GM20431 (cell line): ENCODE results near the gene MAP1LC3B.

Source experiments
- in situ Hi-C: fragments of 300-500 bp; cut with MseI, MboI; formaldehyde crosslinking; loops from one replicate; pipeline ENCODE4 v1.15.0; 2020; ENCODE audit warnings: low sequenced_read_pairs; ENCODE audit not compliant: unreplicated experiment

MAP1LC3B gene

DNA sequence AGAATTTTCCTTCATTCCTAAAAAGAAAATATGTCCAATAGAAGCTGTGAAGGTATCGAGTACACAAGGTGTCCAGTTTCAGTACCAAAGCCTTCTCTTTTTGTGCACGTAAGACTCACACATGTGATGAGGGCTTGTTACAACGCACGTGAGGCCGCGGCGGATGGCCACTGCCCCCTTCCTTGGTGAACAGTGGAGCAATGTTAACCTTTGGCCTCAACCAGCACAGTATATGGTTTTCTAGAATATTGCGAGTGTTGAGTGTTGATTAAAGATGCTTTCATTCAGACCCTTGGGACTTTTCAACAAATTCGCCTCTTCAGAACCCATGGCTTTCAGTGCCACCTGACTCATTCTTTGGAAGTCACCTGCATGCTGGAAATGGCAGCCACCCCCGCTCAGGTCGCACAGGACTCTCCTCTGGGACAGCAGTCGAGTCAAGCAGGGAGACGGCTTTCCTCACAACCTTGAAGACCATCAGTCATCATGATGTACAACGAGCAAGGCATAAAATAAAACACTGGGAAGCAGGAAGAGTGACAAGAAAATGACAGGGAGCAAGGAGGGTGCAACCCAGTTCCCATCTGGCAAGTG, 14.5 kb downstream of the MAP1LC3B start:
- in situ Hi-C loops, result loop anchor here (25.0 kb wide), 1 partner anchor 231 kb away; no protein-coding TSS in a partner anchor

DNA sequence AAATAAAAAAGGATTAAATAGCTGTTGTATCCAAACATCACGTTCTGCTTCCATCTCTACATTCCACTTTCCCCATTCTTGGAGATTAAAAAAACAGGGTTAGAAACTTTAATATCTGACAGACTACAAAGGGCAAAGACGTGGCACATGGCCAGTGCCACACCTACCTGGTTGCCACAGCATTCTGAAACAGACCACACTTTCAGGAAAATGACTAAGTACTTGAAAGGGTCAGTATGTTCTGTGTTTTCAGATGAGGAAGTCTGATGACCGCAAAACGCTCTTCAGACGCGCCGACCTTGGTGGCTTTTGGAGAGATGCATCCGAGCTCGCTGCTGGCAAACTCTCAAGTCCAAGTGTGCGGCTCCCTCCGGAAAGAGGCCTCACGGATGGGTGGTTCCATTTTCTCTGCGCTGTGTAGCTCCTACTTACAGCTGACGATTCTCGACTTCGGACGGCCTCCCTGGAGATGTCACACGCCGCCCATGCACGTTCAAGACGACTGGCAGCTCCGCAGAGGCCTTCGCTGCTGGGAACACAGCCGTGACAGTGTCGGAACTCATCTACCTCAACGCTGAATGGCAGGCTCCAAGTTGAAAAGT, 15.5 kb downstream of the MAP1LC3B start:
- in situ Hi-C loops, result loop anchor here (25.0 kb wide), 1 partner anchor 230 kb away; no protein-coding TSS in a partner anchor

- in situ Hi-C loops, result loop anchor here (25.0 kb wide), 1 partner anchor 228 kb away; no protein-coding TSS in a partner anchor
These were observed 17.0 kb downstream of the MAP1LC3B start for GRCh38 chr16:87409153-87409552.

- in situ Hi-C loops, result loop anchor here (25.0 kb wide), 1 partner anchor 228 kb away; no protein-coding TSS in a partner anchor
These were observed 17.6 kb downstream of the MAP1LC3B start for GRCh38 chr16:87409781-87410180.

DNA sequence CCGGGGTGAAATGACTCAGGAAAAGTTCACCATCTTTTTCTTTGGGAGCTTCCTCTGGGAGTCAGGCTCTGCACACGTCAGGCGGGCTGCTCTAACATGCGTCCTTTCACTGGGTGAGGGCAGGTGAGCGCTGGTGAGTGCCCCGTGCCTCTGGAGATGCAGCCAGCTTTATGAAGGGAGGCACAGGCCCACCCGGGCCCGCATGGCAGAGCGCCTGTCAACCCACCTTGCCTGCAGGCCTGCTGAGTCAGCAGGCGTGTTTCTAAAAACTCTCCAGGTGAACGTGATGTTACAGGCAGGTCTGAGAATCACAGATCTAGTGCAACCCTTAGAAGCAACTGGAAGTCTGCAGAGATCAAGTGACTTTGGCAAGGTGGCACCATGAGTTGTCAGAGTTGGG, 18.4 kb downstream of the MAP1LC3B start:
- in situ Hi-C loops, result loop anchor here (25.0 kb wide), 1 partner anchor 227 kb away; no protein-coding TSS in a partner anchor

- in situ Hi-C loops, result loop anchor here (25.0 kb wide), 1 partner anchor 226 kb away; no protein-coding TSS in a partner anchor
These were observed 18.8 kb downstream of the MAP1LC3B start for GRCh38 chr16:87410968-87411367.

DNA sequence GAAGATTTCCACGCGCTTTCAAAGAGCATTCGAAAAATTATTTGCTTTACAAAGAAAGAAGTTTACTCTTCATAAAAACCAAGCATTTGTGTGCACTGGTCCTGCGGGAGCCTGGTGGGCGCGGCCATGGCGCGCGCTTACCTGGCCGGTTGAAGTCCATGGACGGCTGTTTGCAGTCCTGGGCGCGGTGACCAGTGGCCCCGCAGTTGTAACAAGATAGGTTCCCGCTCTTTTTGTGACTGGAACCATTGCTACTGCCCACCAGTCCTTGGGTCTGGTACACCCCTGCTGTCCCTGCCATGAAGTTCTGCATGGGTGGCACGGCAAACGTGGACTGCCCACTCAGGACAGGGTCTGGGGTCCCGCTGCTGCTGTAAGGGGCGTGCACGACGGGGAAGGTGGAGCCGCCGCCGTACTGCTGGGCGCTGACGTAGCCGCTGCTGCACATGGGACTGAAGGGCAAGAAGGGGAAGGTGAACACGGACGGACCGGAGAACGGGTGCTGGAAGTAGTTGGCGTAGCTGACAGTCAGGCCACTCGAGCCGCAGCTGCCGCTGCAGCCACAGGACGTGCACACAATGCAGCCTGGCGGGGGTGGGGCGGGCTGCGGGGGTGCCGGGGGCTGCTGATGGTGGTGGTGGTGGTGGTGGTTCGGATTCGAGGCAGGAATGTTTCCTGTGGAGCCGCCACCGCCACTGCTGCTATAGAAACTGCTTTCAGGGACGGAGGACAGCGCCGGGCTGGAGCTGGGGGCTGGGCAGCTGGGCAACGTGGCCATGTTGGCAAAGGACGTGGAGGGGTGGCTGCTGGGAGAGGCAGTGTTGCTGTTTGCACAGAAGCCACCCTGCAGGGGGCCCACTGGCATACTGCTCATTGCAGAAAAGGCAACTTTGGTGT, 19.5 kb downstream of the MAP1LC3B start:
- in situ Hi-C loops, result loop anchor here (25.0 kb wide), 1 partner anchor 226 kb away; no protein-coding TSS in a partner anchor

GRCh38 chr16:87412371-87412995, 20.3 kb downstream of the MAP1LC3B start:
- in situ Hi-C loops, result loop anchor here (25.0 kb wide), 1 partner anchor 225 kb away; no protein-coding TSS in a partner anchor

GRCh38 chr16:87412996-87413421, 20.9 kb downstream of the MAP1LC3B start:
- in situ Hi-C loops, result loop anchor here (25.0 kb wide), 1 partner anchor 224 kb away; no protein-coding TSS in a partner anchor

DNA sequence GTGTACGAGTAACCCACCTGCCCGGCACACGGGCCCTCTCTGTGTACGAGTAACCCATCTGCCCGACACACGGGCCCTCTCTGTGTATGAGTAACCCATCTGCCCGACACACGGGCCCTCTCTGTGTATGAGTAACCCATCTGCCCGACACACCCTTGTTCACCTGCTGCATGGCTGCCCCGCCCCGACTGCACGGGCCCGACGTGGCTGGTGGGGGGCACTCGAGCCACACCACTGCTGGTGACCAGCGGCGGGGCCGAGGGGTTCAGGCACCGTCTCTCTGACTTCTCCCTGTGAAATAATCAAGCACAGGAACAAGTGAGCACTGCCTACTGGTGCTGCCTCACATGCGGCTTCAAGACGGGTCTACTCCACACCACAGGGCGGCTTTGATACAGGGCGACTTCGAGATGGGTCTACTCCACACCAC, 22.1 kb downstream of the MAP1LC3B start:
- in situ Hi-C loops, result loop anchor here (25.0 kb wide), 1 partner anchor 223 kb away; no protein-coding TSS in a partner anchor

DNA sequence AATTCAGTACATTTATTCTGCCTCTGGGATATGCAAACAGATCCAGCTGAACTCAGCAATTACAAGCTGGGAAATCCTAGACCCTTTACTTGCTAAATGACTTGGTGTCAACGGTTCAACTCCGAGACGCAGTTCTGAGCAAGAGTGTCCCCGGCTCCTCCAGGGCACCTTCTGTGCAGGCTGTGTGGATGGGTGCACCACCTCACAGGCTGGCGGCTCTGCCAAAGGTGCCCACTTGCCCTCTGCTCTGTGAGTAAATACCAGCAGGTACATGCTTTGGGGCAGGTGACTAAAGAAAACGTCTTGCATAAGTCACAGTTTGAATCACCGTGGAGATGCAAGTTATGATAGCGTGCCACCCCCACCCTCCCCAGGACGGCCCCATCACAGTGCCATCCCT, 23.3 kb downstream of the MAP1LC3B start:
- in situ Hi-C loops, result loop anchor here (25.0 kb wide), 1 partner anchor 222 kb away; no protein-coding TSS in a partner anchor

- in situ Hi-C loops, result loop anchor here (25.0 kb wide), 1 partner anchor 220 kb away; no protein-coding TSS in a partner anchor
These were observed 24.8 kb downstream of the MAP1LC3B start for GRCh38 chr16:87416826-87417527.

GRCh38 chr16:87417528-87417910, 25.4 kb downstream of the MAP1LC3B start:
- in situ Hi-C loops, result loop anchor here (25.0 kb wide), 1 partner anchor 220 kb away; no protein-coding TSS in a partner anchor

DNA sequence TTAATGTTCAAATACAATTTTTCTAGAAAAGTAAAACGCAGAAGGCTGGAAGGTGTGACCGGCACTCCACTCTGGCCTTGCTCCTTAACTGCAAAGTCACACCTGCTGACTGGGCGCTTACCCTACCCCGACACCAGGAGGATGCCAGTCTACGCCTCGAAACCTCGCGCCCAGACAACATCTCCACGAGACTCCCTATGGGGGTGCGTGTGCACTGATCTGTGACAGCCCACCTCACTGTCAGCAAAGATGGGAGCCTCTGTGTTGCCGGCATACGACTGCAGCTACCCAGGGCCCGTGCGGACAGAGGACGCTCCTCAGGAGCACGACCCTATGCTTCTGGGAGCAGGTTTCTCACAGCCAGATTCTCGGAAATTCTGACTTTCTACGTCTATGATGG, 26.1 kb downstream of the MAP1LC3B start:
- in situ Hi-C loops, result loop anchor here (25.0 kb wide), 1 partner anchor 219 kb away; no protein-coding TSS in a partner anchor

- in situ Hi-C loops, result loop anchor here (25.0 kb wide), 1 partner anchor 219 kb away; no protein-coding TSS in a partner anchor
These were observed 26.5 kb downstream of the MAP1LC3B start for GRCh38 chr16:87418644-87419043.

DNA sequence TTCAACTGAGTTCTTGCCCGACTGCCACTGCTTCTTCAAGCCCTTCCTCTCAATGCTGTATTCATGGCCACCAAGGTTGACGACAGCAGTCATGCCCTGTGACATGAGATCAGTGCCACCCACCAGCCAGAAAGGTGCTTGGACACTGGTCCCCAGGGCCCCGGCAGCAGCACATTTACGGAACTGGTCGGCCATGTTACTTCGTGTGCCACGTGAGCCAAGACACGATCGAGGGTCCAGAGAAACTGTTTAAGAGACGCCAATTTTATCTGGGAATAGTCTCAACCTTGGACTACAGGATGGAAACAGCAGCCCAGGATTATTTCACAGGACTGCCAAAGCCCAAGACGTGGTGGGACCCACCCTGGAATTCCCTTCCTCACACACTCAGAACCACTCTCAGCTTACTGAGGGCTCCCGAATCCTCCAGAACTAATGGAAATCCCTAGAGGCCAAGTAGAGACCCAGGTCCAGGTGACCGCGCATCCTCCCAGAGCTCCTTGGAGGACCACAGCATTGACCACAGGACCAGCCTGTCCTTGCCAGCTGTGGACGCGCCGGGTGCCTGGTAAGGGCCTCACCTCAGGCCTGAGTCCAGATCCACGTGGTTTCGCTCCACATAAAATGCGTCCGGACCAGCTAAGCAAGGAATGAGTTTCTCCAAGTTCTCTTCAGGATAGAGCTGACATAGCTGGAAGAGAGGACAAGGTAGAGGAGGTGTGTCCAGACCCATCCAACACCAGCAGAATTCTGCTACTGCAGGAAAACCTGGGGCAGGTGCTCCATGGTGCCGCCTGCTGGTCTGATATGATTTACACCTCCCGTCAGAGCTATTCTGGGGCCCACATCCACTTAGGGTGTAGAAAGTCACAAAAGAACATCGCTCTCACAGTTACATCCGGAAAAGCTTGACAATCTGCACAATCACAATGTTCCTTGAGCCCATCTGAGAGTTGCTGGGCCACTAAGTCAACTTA, 28.2 kb downstream of the MAP1LC3B start:
- in situ Hi-C loops, result loop anchor here (25.0 kb wide), 1 partner anchor 217 kb away; no protein-coding TSS in a partner anchor
